Thoracic aorta (tissue), 2 donors: ENCODE measurements around the gene GFAP. TPM values are rescaled to one million over a fixed set of nuclear protein-coding genes. Genes with fewer than 3 reads are reported as not detected.

Experiments used
- ATAC-seq: fragments of 150-250 bp; one replicate; pipeline ENCODE4 v1.8.0; 2017; ENCODE audit warnings: low read depth; ENCODE audit not compliant: insufficient number of reproducible peaks, low FRiP score
- DNase-seq: peaks from one replicate; pipeline ENCODE4 v3.0.0-alpha.2; 2020; ENCODE audit warnings: low spot score
- H3K27ac ChIP-seq, 2 donors: fragments of 200-600 bp; sonication (generic); 1 replicate in 1 of 2; 2 replicates in 1 of 2; pipeline ENCODE4 v1.5.1; 2016; ENCODE audit warnings: mild to moderate bottlenecking in 2 of 2, moderate library complexity in 2 of 2
- H3K27me3 ChIP-seq: fragments of 200-600 bp; sonication (generic); replicated peaks from 2 replicates; pipeline ENCODE4 v1.6.0; 2016; ENCODE audit warnings: mild to moderate bottlenecking; ENCODE audit not compliant: insufficient read depth
- H3K36me3 ChIP-seq: fragments of 200-600 bp; sonication (generic); one replicate; pipeline ENCODE4 v1.5.1; 2016
- H3K4me1 ChIP-seq, 2 donors: fragments of 200-600 bp; sonication (generic); 1 replicate in 1 of 2; 2 replicates in 1 of 2; pipeline versions ENCODE4 v1.5.1 to v1.6.0; 2016; ENCODE audit warnings: low read depth in 2 of 2, mild to moderate bottlenecking in 1 of 2; ENCODE audit not compliant: control insufficient read depth in 1 of 2
- H3K4me3 ChIP-seq: fragments of 200-600 bp; sonication (generic); 2 replicates; pipeline ENCODE4 v1.5.1; 2016; ENCODE audit warnings: mild to moderate bottlenecking
- H3K9me3 ChIP-seq: fragments of 200-600 bp; sonication (generic); 2 replicates; pipeline ENCODE4 v1.5.1; 2016
- total RNA-seq, 2 donors: library from RNA; depleted of rRNA; stranded (reverse); fragments of >200 nt; gene quantifications; one replicate each; pipeline versions ENCODE4 v1.1.0 to v1.2.3, GENCODE V29; 2016
- TF ChIP-seq, protein P1 (sequence below): fragments of 200-600 bp; sonication (generic); IDR thresholded peaks from one replicate; pipeline ENCODE4 v1.5.1; 2019; ENCODE audit warnings: antibody characterized with exemption

GFAP gene
- total RNA-seq, 2 donors from 2014 or later, result 14.6 TPM; not detected in 1

DNA sequence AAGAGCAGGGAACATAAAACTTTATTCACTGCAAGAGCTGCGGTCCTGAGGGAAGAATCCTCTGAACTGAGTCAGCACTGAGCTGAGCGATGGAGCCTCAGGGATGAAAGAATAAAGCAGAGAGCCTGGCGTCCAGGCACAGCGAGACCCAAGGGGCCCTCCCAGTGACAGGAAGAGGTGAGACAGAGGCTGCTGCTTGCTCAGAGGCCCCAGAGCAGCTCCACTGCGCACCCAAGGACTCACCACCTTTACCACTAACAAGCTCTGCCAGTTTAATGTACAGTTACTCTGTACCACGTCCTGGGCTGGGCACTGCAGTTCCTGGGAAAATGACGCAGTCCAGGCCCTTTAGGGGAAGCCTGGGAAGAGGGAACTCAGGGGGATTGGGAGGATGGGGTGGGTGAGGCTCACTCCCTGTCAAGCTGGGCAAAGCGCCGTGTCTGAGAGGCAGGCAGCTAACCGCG is 5.6 kb downstream of the GFAP start:
- Histone ChIP-seq H3K9me3 (no peaks in the 10 kb centered on the region), H3K4me1 (peaks cover 0 to 12% of the 10 kb centered on the region in 2 donors), H3K27ac (no peak overlapping the region), H3K27me3 (no peaks in the 10 kb centered on the region), H3K4me3 (no peak overlapping the region), H3K36me3 (no peaks in the 10 kb centered on the region)
- TF ChIP-seq, protein P1, sequence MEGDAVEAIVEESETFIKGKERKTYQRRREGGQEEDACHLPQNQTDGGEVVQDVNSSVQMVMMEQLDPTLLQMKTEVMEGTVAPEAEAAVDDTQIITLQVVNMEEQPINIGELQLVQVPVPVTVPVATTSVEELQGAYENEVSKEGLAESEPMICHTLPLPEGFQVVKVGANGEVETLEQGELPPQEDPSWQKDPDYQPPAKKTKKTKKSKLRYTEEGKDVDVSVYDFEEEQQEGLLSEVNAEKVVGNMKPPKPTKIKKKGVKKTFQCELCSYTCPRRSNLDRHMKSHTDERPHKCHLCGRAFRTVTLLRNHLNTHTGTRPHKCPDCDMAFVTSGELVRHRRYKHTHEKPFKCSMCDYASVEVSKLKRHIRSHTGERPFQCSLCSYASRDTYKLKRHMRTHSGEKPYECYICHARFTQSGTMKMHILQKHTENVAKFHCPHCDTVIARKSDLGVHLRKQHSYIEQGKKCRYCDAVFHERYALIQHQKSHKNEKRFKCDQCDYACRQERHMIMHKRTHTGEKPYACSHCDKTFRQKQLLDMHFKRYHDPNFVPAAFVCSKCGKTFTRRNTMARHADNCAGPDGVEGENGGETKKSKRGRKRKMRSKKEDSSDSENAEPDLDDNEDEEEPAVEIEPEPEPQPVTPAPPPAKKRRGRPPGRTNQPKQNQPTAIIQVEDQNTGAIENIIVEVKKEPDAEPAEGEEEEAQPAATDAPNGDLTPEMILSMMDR, result no peak
- ATAC-seq (no peak), DNase-seq (no peak)

DNA sequence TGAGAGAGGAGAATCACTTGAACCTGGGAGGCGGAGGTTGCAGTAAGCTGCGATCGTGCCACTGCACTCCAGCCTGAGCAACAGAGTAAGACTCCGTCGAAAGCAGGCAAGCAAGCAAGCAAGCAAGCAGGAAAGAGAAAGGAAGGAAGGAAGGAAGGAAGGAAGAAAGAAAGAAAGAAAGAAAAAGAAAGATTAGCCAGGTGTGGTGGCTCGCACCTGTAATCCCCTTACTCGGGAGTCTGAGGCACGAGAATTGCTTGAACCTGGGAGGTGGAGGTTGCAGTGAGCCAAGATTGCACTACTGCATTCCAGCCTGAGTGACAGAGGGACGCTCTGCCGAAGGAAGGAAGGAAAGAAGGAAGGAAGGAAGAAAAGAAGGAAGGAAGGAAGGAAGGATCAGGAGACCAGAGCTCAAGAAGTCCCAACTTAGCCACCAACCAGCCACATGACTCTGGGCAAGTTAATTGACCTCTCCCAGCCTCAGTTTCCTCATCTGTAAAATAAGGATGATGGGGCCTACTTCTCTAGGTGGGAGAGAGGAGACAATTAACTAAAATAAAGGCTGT is 6.5 kb downstream of the GFAP start:
- no peaks in the 10 kb centered on the region for H3K36me3 ChIP-seq
- ATAC-seq (no peak), DNase-seq (no peak)
- no peak overlapping the region for H3K4me3 ChIP-seq
- TF ChIP-seq, protein P1, result no peak
- H3K27ac ChIP-seq, result no peak overlapping the region
- H3K4me1 ChIP-seq, result peaks cover 0 to 7% of the 10 kb centered on the region in 2 donors
- H3K27me3 ChIP-seq, result no peaks in the 10 kb centered on the region
- H3K9me3 ChIP-seq, result no peaks in the 10 kb centered on the region

DNA sequence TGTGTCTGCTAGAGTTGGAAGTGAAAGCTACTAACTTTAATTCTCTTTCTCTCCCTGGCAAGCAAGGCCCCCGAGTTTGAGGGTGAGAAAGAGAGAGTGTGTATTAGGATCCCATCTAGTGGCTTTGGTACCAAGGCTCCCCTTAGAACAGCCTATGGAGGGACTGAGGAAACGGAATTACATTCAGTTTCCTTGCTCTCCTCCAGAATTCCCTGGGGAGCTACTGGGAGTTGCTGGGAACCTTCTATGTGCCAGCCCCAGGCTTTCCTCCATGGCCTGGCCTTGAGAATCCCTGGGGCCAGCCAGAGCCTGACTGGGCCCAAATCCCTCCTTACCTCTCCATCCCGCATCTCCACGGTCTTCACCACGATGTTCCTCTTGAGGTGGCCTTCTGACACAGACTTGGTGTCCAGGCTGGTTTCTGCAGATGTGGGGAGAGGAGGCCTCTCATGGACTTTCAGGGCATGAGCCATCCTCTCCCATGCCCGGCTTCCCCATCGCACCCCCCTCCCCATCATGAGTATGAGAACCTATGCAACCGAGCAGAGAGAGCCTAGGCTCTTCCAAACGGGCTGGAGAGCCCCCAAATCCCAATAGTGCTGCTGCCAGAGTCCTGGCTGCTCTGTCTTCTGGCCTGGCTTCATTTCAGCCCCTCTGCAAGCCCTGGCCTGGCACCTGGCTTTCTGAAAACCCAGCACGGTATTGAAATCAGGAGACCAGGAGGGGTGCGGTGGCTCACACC is 7.4 kb downstream of the GFAP start:
- Histone ChIP-seq H3K27me3 (no peaks in the 10 kb centered on the region), H3K4me3 (no peak overlapping the region), H3K36me3 (no peaks in the 10 kb centered on the region), H3K9me3 (no peaks in the 10 kb centered on the region), H3K4me1 (peaks cover 0 to 7% of the 10 kb centered on the region in 2 donors), H3K27ac (no peak overlapping the region)
- DNase-seq, result no peak
- no peak for ATAC-seq
- TF ChIP-seq, protein P1, result no peak

DNA sequence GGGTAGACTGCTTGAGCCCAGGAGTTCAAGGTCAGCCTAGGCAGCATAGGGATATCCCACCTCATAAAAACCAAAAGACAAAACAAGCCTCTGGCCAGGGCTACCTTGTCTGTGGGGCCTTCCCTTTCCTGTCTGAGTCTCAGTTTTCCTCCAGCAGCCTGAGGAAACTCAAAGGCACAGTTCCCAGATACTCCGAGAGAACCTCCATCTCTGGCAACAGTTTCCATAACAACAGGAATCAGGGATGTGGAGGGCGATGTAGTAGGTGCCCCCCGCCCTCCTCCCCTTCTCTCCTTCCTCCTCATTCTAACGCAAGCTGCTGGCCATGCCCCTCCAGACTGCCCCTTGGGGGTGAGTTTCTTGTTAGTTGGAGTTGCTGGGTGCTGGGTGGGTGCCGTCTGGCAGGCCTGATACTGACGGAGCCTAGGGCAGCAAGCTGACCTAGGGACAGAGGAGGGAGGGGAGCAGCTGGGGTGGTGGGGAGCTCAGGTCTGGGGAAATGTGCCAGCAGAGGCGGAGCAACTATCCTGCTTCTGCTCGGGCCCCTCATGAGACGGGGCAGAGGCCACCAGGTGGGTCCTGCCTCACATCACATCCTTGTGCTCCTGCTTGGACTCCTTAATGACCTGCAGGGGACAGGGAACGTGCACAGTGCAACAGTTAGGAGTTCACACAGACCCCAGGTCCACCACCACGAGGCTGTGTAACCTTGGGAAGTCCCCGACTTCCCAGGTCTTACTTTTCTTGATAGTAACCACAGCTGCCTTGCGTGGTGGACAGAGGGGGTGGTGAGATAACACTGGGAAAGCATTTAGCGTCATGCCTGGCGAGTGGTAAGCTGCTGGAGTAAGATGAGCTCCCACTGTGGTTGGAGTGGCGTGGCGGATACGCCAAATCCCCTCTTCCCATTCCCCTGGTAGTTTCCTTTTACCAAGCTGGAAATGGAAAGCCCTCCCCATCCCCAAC is 8.3 kb downstream of the GFAP start:
- DNase-seq (no peak), ATAC-seq (no peak)
- Histone ChIP-seq H3K27me3 (no peaks in the 10 kb centered on the region), H3K4me3 (no peak overlapping the region), H3K9me3 (no peaks in the 10 kb centered on the region), H3K4me1 (peaks cover 0 to 7% of the 10 kb centered on the region in 2 donors), H3K36me3 (no peaks in the 10 kb centered on the region), H3K27ac (no peak overlapping the region)
- TF ChIP-seq, protein P1, result no peak
